GM18858 (cell line): ENCODE data around the gene PDCD1.
"Not testable (repeated sequence)": the region's sequence is repeated elsewhere in the genome, so short reads cannot be mapped to it uniquely, and the experiment has no call there.

ENCODE experiments used
- ATAC-seq: cut with Tn5 transposase; IDR thresholded peaks from one replicate; pipeline ENCODE4 v1.9.1; 2021; ENCODE audit not compliant: unreplicated experiment

The PDCD1 gene

GRCh38 chr2:241801611-241802420 is 56.9 kb downstream of the PDCD1 start:
- ATAC-seq = no peak

- ATAC-seq = not testable (repeated sequence)
These were observed 58.3 kb downstream of the PDCD1 start for GRCh38 chr2:241800198-241800903.
